GM23338 (cell line): Measurements from ENCODE around the gene ENTHD1.

Source experiments
- CTCF ChIP-seq, 2 experiments: fragments of 200-600 bp in 1 of 2; sonication (generic) in 1 of 2; conservative IDR thresholded peaks; 2 replicates each; pipeline versions ENCODE4 v1.5.1 to v1.6.1; 2016 to 2017; ENCODE audit warnings: antibody characterized with exemption in 2 of 2, low read depth in 2 of 2, mild to moderate bottlenecking in 2 of 2, moderate library complexity in 1 of 2
- JUNB ChIP-seq: IDR thresholded peaks from one replicate; pipeline ENCODE4 v1.6.1; 2016; ENCODE audit warnings: antibody characterized with exemption; ENCODE audit not compliant: unreplicated experiment
- POLR2AphosphoS5 ChIP-seq: IDR thresholded peaks from 2 replicates; pipeline ENCODE4 v1.6.1; 2016; ENCODE audit warnings: antibody characterized with exemption, low read depth
- ZNF462 ChIP-seq: fragments of 250-450 bp; sonication (Bioruptor Pico); IDR thresholded peaks from 2 replicates; pipeline ENCODE4 v1.5.0; 2020; ENCODE audit warnings: mild to moderate bottlenecking, moderate library complexity

GRCh38 chr22:39800790-39801520 lies 92.6 kb downstream of the ENTHD1 start:
- TF ChIP-seq CTCF (conservative IDR thresholded peaks at IDR 0.05; ENCODE audit: low read depth in 2 of 2) (no peak), POLR2AphosphoS5 (no peak), JUNB (no peak), ZNF462 (no peak)
